A673 (cell line): ENCODE data around the gene BMP5.

Source experiments
- EZH2 ChIP-seq: fragments of 200-600 bp; sonication (generic); IDR thresholded peaks from 2 replicates; pipeline ENCODE4 v1.6.1; 2017; ENCODE audit warnings: borderline replicate concordance, low read depth, mild to moderate bottlenecking, mixed read lengths, antibody characterized with exemption, low read length; ENCODE audit not compliant: poor library complexity, severe bottlenecking
- TF ChIP-seq, protein P1 (sequence below): fragments of 300-800, 200-600 bp; sonication (generic); conservative IDR thresholded peaks from 2 replicates; pipeline ENCODE4 v1.5.1; 2017; ENCODE audit warnings: low read depth, mild to moderate bottlenecking, antibody characterized with exemption, low read length, moderate library complexity, mixed read lengths

DNA sequence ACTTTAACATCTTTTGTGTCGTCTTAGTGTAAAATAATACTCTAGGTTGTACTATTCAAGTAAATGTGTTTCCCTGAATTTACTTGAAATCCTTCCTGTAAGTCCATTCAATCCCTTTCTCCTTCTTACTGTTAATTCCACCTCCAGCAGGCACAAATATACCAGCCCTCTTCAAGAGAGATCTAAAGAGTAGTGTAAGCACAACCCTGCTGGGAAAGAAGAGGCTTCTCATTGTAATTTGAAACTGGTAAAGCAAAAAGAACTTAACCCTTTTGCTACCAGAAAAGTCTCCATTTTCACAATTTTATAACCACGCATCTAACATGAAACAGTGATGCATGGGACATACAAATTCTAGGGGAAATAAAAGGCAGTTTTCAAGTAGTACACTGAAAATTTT lies at the start of gene BMP5:
- TF ChIP-seq, protein P1, sequence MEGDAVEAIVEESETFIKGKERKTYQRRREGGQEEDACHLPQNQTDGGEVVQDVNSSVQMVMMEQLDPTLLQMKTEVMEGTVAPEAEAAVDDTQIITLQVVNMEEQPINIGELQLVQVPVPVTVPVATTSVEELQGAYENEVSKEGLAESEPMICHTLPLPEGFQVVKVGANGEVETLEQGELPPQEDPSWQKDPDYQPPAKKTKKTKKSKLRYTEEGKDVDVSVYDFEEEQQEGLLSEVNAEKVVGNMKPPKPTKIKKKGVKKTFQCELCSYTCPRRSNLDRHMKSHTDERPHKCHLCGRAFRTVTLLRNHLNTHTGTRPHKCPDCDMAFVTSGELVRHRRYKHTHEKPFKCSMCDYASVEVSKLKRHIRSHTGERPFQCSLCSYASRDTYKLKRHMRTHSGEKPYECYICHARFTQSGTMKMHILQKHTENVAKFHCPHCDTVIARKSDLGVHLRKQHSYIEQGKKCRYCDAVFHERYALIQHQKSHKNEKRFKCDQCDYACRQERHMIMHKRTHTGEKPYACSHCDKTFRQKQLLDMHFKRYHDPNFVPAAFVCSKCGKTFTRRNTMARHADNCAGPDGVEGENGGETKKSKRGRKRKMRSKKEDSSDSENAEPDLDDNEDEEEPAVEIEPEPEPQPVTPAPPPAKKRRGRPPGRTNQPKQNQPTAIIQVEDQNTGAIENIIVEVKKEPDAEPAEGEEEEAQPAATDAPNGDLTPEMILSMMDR, result no peak
- no peak for TF ChIP-seq EZH2
